K562 (cell line): ENCODE results near the gene FXR1. TPM values are rescaled to one million over a fixed set of nuclear protein-coding genes. Genes with fewer than 3 reads are reported as not detected.
A peak's percentile ranks its signal among the peaks of the same experiment; 100 is the strongest.

ENCODE experiments used
- BRF2 ChIP-seq: IDR thresholded peaks from 3 replicates; pipeline ENCODE4 v1.6.1; 2011; ENCODE audit warnings: borderline replicate concordance, mild to moderate bottlenecking; ENCODE audit not compliant: insufficient read length, insufficient read depth
- CBFB ChIP-seq: sonication (generic); formaldehyde crosslinking; IDR thresholded peaks from 2 replicates; pipeline ENCODE4 v1.4.0; 2020; ENCODE audit warnings: mild to moderate bottlenecking, missing genetic modification reagents
- CBX1 ChIP-seq: sonication (generic); IDR thresholded peaks from 2 replicates; pipeline ENCODE4 v1.6.1; 2016; ENCODE audit warnings: antibody characterized with exemption, low read depth, mild to moderate bottlenecking
- E2F6 ChIP-seq, 2 experiments: IDR thresholded peaks; 2 replicates each; pipeline ENCODE4 v1.6.1; 2011; ENCODE audit warnings: borderline replicate concordance in 1 of 2, control low read depth in 1 of 2, low read depth in 1 of 2, low read length in 1 of 2, mild to moderate bottlenecking in 1 of 2, mixed read lengths in 1 of 2, moderate library complexity in 1 of 2; ENCODE audit not compliant: insufficient read depth in 1 of 2, insufficient read length in 1 of 2, poor library complexity in 1 of 2, severe bottlenecking in 1 of 2; ENCODE audit errors: extremely low read depth in 1 of 2
- MGA ChIP-seq: fragments of 450-650 bp; IDR thresholded peaks from 2 replicates; pipeline ENCODE4 v1.6.1; 2016; ENCODE audit warnings: mild to moderate bottlenecking, moderate library complexity
- POLR2A ChIP-seq: fragments of 450-650 bp; conservative IDR thresholded peaks from 2 replicates; pipeline ENCODE4 v1.6.1; 2016
- POLR2G ChIP-seq: fragments of 200-400 bp; formaldehyde crosslinking; IDR thresholded peaks from 2 replicates; pipeline ENCODE4 v1.6.1; 2017; ENCODE audit warnings: low read depth, mild to moderate bottlenecking, antibody characterized with exemption, low read length, moderate library complexity
- SIN3B ChIP-seq: fragments of 450-650 bp; IDR thresholded peaks from 2 replicates; pipeline ENCODE4 v1.6.1; 2017; ENCODE audit warnings: low read depth, mild to moderate bottlenecking, moderate library complexity
- TBP ChIP-seq: optimal IDR thresholded peaks from 2 replicates; pipeline ENCODE3; 2011; ENCODE audit warnings: low read depth, low read length, improper control_type of control experiment
- ZNF655 ChIP-seq: fragments of 250-450 bp; sonication (Bioruptor Pico); IDR thresholded peaks from 2 replicates; pipeline ENCODE4 v1.5.0; 2021
- ZSCAN32 ChIP-seq: fragments of 450-650 bp; formaldehyde crosslinking; IDR thresholded peaks from 2 replicates; pipeline ENCODE4 v1.4.0; 2020; ENCODE audit warnings: mild to moderate bottlenecking, moderate library complexity
- polyA plus RNA-seq, 8 experiments: library from polyadenylated mRNA; depleted of rRNA in 4 of 8; stranded (reverse) in 5 of 8; unstranded in 3 of 8; fragments of >200 nt; fragmentation: Nextera tagmentation in 2 of 8; fragmentation: Illumina TruSeq in 1 of 8; extraction: Ambion mirVana in 2 of 8; extraction: Trizol in 1 of 8; gene quantifications; 2 replicates each; pipeline versions ENCODE4 v1.2.1 to v1.2.3, GENCODE V29; 2011 to 2014; ENCODE audit warnings: inconsistent platforms in 1 of 8, missing spikeins in 1 of 8
- total RNA-seq, 7 experiments: library from RNA; depleted of rRNA in 6 of 7; stranded (reverse); fragments of >200 nt in 6 of 7; fragmentation: Illumina TruSeq in 2 of 7; extraction: Trizol in 2 of 7; gene quantifications; 2 replicates each; pipeline versions ENCODE4 v1.2.1 to v1.2.3, GENCODE V29; 2011 to 2021; ENCODE audit warnings: low replicate concordance in 1 of 7

Gene FXR1
- total and polyA plus RNA-seq, 9 of the 15 experiments (the other 6 are each of a cell fraction or from before 2014, with no cell fraction given) = 59.4 to 177 (median 136) TPM

- TF ChIP-seq TBP (peak; percentile 24), BRF2 (no peak), ZNF655 (CRISPR knock-in tag) (no peak), POLR2G (peak; percentile 45; the same call in 1 of the 2 replicates), SIN3B (no peak), ZSCAN32 (CRISPR knock-in tag) (no peak), CBX1 (no peak), POLR2A (no peak), E2F6 (IDR thresholded peaks at IDR 0.05; ENCODE audit: borderline replicate concordance in 1 of 2, extremely low read depth in 1 of 2, insufficient read depth in 1 of 2, insufficient read length in 1 of 2, low read depth in 1 of 2, low read length in 1 of 2, poor library complexity in 1 of 2, severe bottlenecking in 1 of 2) (peak; percentile 71 to 95), MGA (peak; percentile 89), CBFB (CRISPR knock-in tag) (no peak)
Measured at GRCh38 chr3:180870008-180870699, 42.3 kb upstream of the FXR1 start (continued).
